Ovary (tissue), 3 donors: Measurements from ENCODE around the gene TMEM9.

ENCODE experiments used
- CTCF ChIP-seq, 3 donors: fragments of 450-650 bp in 2 of 3; fragments of 200-600 bp in 1 of 3; IDR thresholded peaks; one replicate each; pipeline versions ENCODE4 v1.5.1 to v1.8.0; 2016 to 2022; ENCODE audit warnings: antibody characterized with exemption in 3 of 3, mild to moderate bottlenecking in 1 of 3
- EP300 ChIP-seq: sonication (generic); formaldehyde crosslinking; IDR thresholded peaks from one replicate; pipeline ENCODE4 v1.6.1; 2017; ENCODE audit warnings: antibody characterized with exemption
- donor health status: DM: no; HTN: no; CAD: no.

DNA sequence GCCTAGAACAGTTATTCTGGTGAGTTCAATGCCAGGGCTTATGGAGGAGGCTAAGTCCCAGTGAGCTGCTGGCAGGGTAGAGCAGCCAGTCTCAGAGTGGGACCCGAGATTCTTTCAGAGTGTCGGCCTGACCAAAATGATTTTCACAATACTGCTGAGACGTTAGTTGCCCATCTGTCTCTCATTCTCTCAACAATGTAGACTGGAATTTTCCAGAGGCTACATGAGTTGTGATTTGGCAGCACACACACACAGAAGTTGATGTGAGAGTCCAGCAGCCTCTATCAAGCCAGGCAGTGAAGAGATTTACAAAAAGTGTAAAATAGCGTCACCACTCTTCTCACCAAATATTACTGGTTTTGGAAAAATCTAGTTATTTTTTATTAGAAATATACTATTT lies 63.7 kb downstream of the TMEM9 start:
- TF ChIP-seq CTCF (IDR thresholded peaks at IDR 0.05), result no peak
- no peak for TF ChIP-seq EP300
